HEK293 (cell line): Measurements from ENCODE around the gene DDR2.

Experiments used
- CTCF ChIA-PET: fragments of 350-600 bp; formaldehyde crosslinking; extraction: SDS; loops from one replicate; lab custom pipeline; 2021; ENCODE audit warnings: antibody characterized with exemption; lab: Yijun Ruan, JAX
- POLR2A ChIA-PET: fragments of 300-600 bp; formaldehyde crosslinking; extraction: SDS; loops from one replicate; lab custom pipeline; 2020; ENCODE audit warnings: antibody characterized with exemption, inconsistent platforms; lab: Yijun Ruan, JAX
- H3K27ac ChIP-seq: fragments of 200-500 bp; sonication (Bioruptor generic); 2 replicates; pipeline ENCODE4 v1.5.1; 2014; ENCODE audit warnings: low read depth, low read length, control low read depth, inconsistent platforms; ENCODE audit errors: extremely low read depth
- H3K36me3 ChIP-seq, 2 experiments: fragments of 200-500 bp in 1 of 2; sonication (Bioruptor generic) in 1 of 2; 1 replicate in 1 of 2; 2 replicates in 1 of 2; pipeline ENCODE4 v1.5.1; 2014 to 2017; ENCODE audit warnings: inconsistent platforms in 2 of 2, low read length in 2 of 2; ENCODE audit not compliant: control insufficient read depth in 2 of 2, insufficient read depth in 1 of 2
- H3K4me1 ChIP-seq: fragments of 200-500 bp; sonication (Bioruptor generic); 2 replicates; pipeline ENCODE4 v1.5.1; 2014; ENCODE audit warnings: mild to moderate bottlenecking, low read length, inconsistent platforms; ENCODE audit not compliant: control insufficient read depth, insufficient read depth
- H3K4me3 ChIP-seq: 2 replicates; pipeline ENCODE4 v1.5.1; 2011; ENCODE audit warnings: low read depth, mild to moderate bottlenecking, control low read depth, low read length, moderate library complexity
- H3K9me3 ChIP-seq: fragments of 200-500 bp; sonication (Bioruptor generic); 2 replicates; pipeline ENCODE4 v1.5.1; 2014; ENCODE audit warnings: low read depth, low read length, inconsistent platforms; ENCODE audit not compliant: control insufficient read depth, insufficient read depth
- BCL11B ChIP-seq: fragments of 450-650 bp; formaldehyde crosslinking; IDR thresholded peaks from 2 replicates; pipeline ENCODE4 v1.5.1; 2016; ENCODE audit warnings: low read depth, missing biosample characterization, missing genetic modification characterization
- FEZF1 ChIP-seq: fragments of 450-650 bp; formaldehyde crosslinking; IDR thresholded peaks from 2 replicates; pipeline ENCODE4 v1.5.1; 2016; ENCODE audit warnings: missing biosample characterization, missing genetic modification characterization
- GLI4 ChIP-seq: fragments of 450-650 bp; formaldehyde crosslinking; IDR thresholded peaks from 2 replicates; pipeline ENCODE4 v1.5.1; 2016; ENCODE audit warnings: missing biosample characterization, missing genetic modification characterization
- PATZ1 ChIP-seq: fragments of 450-650 bp; formaldehyde crosslinking; IDR thresholded peaks from 2 replicates; pipeline ENCODE4 v1.5.1; 2016; ENCODE audit warnings: missing biosample characterization, missing genetic modification characterization
- YY2 ChIP-seq: fragments of 450-650 bp; formaldehyde crosslinking; IDR thresholded peaks from 2 replicates; pipeline ENCODE4 v1.5.1; 2016; ENCODE audit warnings: missing biosample characterization, missing genetic modification characterization
- ZBTB10 ChIP-seq: fragments of 450-650 bp; formaldehyde crosslinking; IDR thresholded peaks from 2 replicates; pipeline ENCODE4 v1.5.1; 2016; ENCODE audit warnings: missing biosample characterization, missing genetic modification characterization
- ZBTB7A ChIP-seq: fragments of 450-650 bp; formaldehyde crosslinking; IDR thresholded peaks from 2 replicates; pipeline ENCODE4 v1.5.1; 2016; ENCODE audit warnings: low read depth, missing biosample characterization, missing genetic modification characterization
- ZNF138 ChIP-seq: fragments of 450-650 bp; formaldehyde crosslinking; IDR thresholded peaks from 2 replicates; pipeline ENCODE4 v1.5.1; 2016; ENCODE audit warnings: missing biosample characterization, missing genetic modification characterization, borderline replicate concordance
- ZNF146 ChIP-seq: fragments of 450-650 bp; formaldehyde crosslinking; IDR thresholded peaks from 2 replicates; pipeline ENCODE4 v1.5.1; 2016; ENCODE audit warnings: missing biosample characterization, missing genetic modification characterization
- ZNF24 ChIP-seq: fragments of 450-650 bp; formaldehyde crosslinking; IDR thresholded peaks from 2 replicates; pipeline ENCODE4 v1.5.1; 2016; ENCODE audit warnings: missing biosample characterization, missing genetic modification characterization
- ZNF311 ChIP-seq: fragments of 450-650 bp; formaldehyde crosslinking; IDR thresholded peaks from 2 replicates; pipeline ENCODE4 v1.5.1; 2017; ENCODE audit warnings: missing biosample characterization, missing genetic modification characterization, borderline replicate concordance
- ZNF354C ChIP-seq: fragments of 450-650 bp; formaldehyde crosslinking; IDR thresholded peaks from 2 replicates; pipeline ENCODE4 v1.5.1; 2016; ENCODE audit warnings: missing biosample characterization, missing genetic modification characterization, low read depth, borderline replicate concordance
- ZNF37A ChIP-seq: fragments of 450-650 bp; IDR thresholded peaks from 2 replicates; pipeline ENCODE4 v1.5.1; 2018; ENCODE audit warnings: missing biosample characterization, missing genetic modification characterization
- ZNF394 ChIP-seq: fragments of 450-650 bp; formaldehyde crosslinking; IDR thresholded peaks from 2 replicates; pipeline ENCODE4 v1.5.1; 2016; ENCODE audit warnings: missing biosample characterization, missing genetic modification characterization, mild to moderate bottlenecking, moderate library complexity, borderline replicate concordance
- ZNF449 ChIP-seq: fragments of 450-650 bp; formaldehyde crosslinking; IDR thresholded peaks from 2 replicates; pipeline ENCODE4 v1.5.1; 2017; ENCODE audit warnings: missing biosample characterization, mild to moderate bottlenecking, missing genetic modification characterization, moderate library complexity
- ZNF530 ChIP-seq: fragments of 450-650 bp; formaldehyde crosslinking; IDR thresholded peaks from 2 replicates; pipeline ENCODE4 v1.5.1; 2016; ENCODE audit warnings: low read depth, missing biosample characterization, missing genetic modification characterization
- ZNF658 ChIP-seq: fragments of 450-650 bp; formaldehyde crosslinking; IDR thresholded peaks from 2 replicates; pipeline ENCODE4; 2016; ENCODE audit warnings: missing biosample characterization, missing genetic modification characterization
- ZNF707 ChIP-seq: fragments of 450-650 bp; formaldehyde crosslinking; IDR thresholded peaks from 2 replicates; pipeline ENCODE4 v1.5.1; 2016; ENCODE audit warnings: missing biosample characterization, missing genetic modification characterization
- ZNF76 ChIP-seq: fragments of 450-650 bp; formaldehyde crosslinking; IDR thresholded peaks from 2 replicates; pipeline ENCODE4; 2016; ENCODE audit warnings: low read depth, missing biosample characterization, missing genetic modification characterization, borderline replicate concordance
- ZNF768 ChIP-seq: fragments of 450-650 bp; formaldehyde crosslinking; IDR thresholded peaks from 2 replicates; pipeline ENCODE4 v1.5.1; 2018; ENCODE audit warnings: missing biosample characterization, mild to moderate bottlenecking, missing genetic modification characterization
- TF ChIP-seq, protein P1 (sequence below): fragments of 450-650 bp; formaldehyde crosslinking; IDR thresholded peaks from 2 replicates; pipeline ENCODE4 v1.5.1; 2017; ENCODE audit warnings: missing biosample characterization, missing genetic modification characterization
- TF ChIP-seq, protein P2 (sequence below): sonication (generic); formaldehyde crosslinking; IDR thresholded peaks from 2 replicates; pipeline ENCODE4 v1.8.1; 2022; ENCODE audit warnings: mild to moderate bottlenecking, moderate library complexity, missing genetic modification reagents
- TF ChIP-seq, protein P3 (sequence below): fragments of 450-650 bp; formaldehyde crosslinking; IDR thresholded peaks from 2 replicates; pipeline ENCODE4 v1.5.1; 2016; ENCODE audit warnings: missing biosample characterization, missing genetic modification characterization, borderline replicate concordance
- TF ChIP-seq, protein P4 (sequence below): fragments of 450-650 bp; formaldehyde crosslinking; IDR thresholded peaks from 2 replicates; pipeline ENCODE4 v1.5.1; 2016; ENCODE audit warnings: missing biosample characterization, missing genetic modification characterization

Gene DDR2

GRCh38 chr1:162733336-162733590 lies 101.0 kb downstream of the DDR2 start:
- no peak for TF ChIP-seq ZNF394 (tag by site-specific recombination)
- no peak for TF ChIP-seq BCL11B (tag by site-specific recombination)
- TF ChIP-seq YY2 (tag by site-specific recombination) = no peak
- no peak for TF ChIP-seq ZNF24 (tag by site-specific recombination)
- TF ChIP-seq ZNF449 = no peak
- POLR2A ChIA-PET = no interaction called here
- H3K9me3 ChIP-seq = no peaks in the 10 kb centered on the region
- H3K4me3 ChIP-seq = no peak overlapping the region
- no peaks in the 10 kb centered on the region for H3K4me1 ChIP-seq
- H3K27ac ChIP-seq = no peak overlapping the region
- H3K36me3 ChIP-seq = no peaks in the 10 kb centered on the region
- CTCF ChIA-PET = no interaction called here

DNA sequence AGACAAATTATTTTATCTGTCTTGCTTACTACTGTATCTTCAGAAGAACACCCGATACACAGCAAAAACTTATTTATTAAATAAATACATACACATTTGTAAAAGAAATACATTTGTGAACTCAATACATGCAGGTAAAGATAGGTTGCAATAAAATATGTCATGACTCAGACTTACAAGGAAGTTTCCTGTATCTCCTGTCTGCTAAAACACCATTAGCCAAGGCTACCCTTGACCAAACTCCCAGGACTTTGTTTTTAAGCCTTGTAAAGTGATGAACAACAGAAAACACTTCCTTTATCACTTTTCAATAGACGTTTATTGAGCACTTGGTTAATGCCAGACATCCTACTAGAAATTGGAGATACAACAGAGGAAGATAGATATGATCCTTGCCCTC lies 101.8 kb downstream of the DDR2 start:
- Histone ChIP-seq H3K4me1 (no peaks in the 10 kb centered on the region), H3K27ac (no peak overlapping the region), H3K4me3 (no peak overlapping the region), H3K36me3 (no peaks in the 10 kb centered on the region), H3K9me3 (no peaks in the 10 kb centered on the region)
- ChIA-PET CTCF (no interaction called here), POLR2A (no interaction called here)
- TF ChIP-seq ZNF76 = no peak
- TF ChIP-seq, protein P1, sequence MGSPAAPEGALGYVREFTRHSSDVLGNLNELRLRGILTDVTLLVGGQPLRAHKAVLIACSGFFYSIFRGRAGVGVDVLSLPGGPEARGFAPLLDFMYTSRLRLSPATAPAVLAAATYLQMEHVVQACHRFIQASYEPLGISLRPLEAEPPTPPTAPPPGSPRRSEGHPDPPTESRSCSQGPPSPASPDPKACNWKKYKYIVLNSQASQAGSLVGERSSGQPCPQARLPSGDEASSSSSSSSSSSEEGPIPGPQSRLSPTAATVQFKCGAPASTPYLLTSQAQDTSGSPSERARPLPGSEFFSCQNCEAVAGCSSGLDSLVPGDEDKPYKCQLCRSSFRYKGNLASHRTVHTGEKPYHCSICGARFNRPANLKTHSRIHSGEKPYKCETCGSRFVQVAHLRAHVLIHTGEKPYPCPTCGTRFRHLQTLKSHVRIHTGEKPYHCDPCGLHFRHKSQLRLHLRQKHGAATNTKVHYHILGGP (tag by site-specific recombination) = no peak
- no peak for TF ChIP-seq ZNF138 (tag by site-specific recombination)
- TF ChIP-seq, protein P2, sequence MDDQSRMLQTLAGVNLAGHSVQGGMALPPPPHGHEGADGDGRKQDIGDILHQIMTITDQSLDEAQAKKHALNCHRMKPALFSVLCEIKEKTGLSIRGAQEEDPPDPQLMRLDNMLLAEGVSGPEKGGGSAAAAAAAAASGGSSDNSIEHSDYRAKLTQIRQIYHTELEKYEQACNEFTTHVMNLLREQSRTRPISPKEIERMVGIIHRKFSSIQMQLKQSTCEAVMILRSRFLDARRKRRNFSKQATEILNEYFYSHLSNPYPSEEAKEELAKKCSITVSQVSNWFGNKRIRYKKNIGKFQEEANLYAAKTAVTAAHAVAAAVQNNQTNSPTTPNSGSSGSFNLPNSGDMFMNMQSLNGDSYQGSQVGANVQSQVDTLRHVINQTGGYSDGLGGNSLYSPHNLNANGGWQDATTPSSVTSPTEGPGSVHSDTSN (CRISPR knock-in tag) = no peak
- TF ChIP-seq ZNF146 (tag by site-specific recombination) = no peak
- TF ChIP-seq ZNF707 = no peak
- no peak for TF ChIP-seq FEZF1 (tag by site-specific recombination)
- TF ChIP-seq ZNF530 (tag by site-specific recombination) = no peak
- TF ChIP-seq ZNF768 (tag by site-specific recombination) = no peak
- no peak for TF ChIP-seq ZBTB10 (tag by site-specific recombination)
- TF ChIP-seq ZNF37A (tag by site-specific recombination) = no peak
- TF ChIP-seq GLI4 (tag by site-specific recombination) = no peak
- TF ChIP-seq, protein P3, sequence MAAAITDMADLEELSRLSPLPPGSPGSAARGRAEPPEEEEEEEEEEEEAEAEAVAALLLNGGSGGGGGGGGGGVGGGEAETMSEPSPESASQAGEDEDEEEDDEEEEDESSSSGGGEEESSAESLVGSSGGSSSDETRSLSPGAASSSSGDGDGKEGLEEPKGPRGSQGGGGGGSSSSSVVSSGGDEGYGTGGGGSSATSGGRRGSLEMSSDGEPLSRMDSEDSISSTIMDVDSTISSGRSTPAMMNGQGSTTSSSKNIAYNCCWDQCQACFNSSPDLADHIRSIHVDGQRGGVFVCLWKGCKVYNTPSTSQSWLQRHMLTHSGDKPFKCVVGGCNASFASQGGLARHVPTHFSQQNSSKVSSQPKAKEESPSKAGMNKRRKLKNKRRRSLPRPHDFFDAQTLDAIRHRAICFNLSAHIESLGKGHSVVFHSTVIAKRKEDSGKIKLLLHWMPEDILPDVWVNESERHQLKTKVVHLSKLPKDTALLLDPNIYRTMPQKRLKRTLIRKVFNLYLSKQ (tag by site-specific recombination) = no peak
- TF ChIP-seq ZNF354C = no peak
- TF ChIP-seq, protein P4, sequence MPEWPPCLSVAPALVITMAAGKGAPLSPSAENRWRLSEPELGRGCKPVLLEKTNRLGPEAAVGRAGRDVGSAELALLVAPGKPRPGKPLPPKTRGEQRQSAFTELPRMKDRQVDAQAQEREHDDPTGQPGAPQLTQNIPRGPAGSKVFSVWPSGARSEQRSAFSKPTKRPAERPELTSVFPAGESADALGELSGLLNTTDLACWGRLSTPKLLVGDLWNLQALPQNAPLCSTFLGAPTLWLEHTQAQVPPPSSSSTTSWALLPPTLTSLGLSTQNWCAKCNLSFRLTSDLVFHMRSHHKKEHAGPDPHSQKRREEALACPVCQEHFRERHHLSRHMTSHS (tag by site-specific recombination) = no peak
- no peak for TF ChIP-seq BCL11B (tag by site-specific recombination)
- no peak for TF ChIP-seq ZNF658
- TF ChIP-seq PATZ1 = no peak
- no peak for TF ChIP-seq ZBTB7A (tag by site-specific recombination)
- TF ChIP-seq ZNF311 = no peak
